Upper lobe of right lung (tissue), 1 donor: ENCODE measurements around the gene METTL25B. TPM values are rescaled to one million over a fixed set of nuclear protein-coding genes. Genes with fewer than 3 reads are reported as not detected.

Experiments
- ATAC-seq: fragments of 200-7000 bp; cut with Tn5 transposase; one replicate; pipeline ENCODE4 v1.9.1; 2020; ENCODE audit warnings: mild to moderate bottlenecking, moderate library complexity
- DNase-seq: peaks from one replicate; pipeline ENCODE4 v3.0.0-alpha.2; 2020
- H3K27ac ChIP-seq: fragments of 200-600 bp; one replicate; pipeline ENCODE4 v1.8.0; 2022
- H3K27me3 ChIP-seq: fragments of 200-600 bp; one replicate; pipeline ENCODE4 v1.8.0; 2022; ENCODE audit warnings: mild to moderate bottlenecking
- H3K36me3 ChIP-seq: fragments of 200-600 bp; one replicate; pipeline ENCODE4 v1.8.0; 2022
- H3K4me1 ChIP-seq: fragments of 200-600 bp; one replicate; pipeline ENCODE4 v1.8.0; 2022
- H3K4me3 ChIP-seq: fragments of 200-600 bp; one replicate; pipeline ENCODE4 v1.8.0; 2022; ENCODE audit warnings: mild to moderate bottlenecking
- H3K9me3 ChIP-seq: fragments of 200-600 bp; one replicate; pipeline ENCODE4 v1.8.0; 2022
- intact Hi-C: fragments of 100-400 bp; cut with DNase I; formaldehyde crosslinking; loops from one replicate; pipeline ENCODE4 v1.11.0; 2022
- total RNA-seq: library from RNA; stranded (reverse); fragmentation: NEBNext Ultra II Directional; extraction: Animal tissue kit (Norgen Biotek cat#: 25700); gene quantifications from one replicate; pipeline ENCODE4 v1.2.1, GENCODE V29; 2021
- TF ChIP-seq, protein P1 (sequence below): fragments of 200-600 bp; IDR thresholded peaks from one replicate; pipeline ENCODE4 v1.8.0; 2022; ENCODE audit warnings: antibody characterized with exemption
- donor health status: DM: no; HTN: yes; CAD: no; lungs with severe emphysema.

Gene METTL25B
- total RNA-seq, 1 donor from 2014 or later = 42.4 TPM

DNA sequence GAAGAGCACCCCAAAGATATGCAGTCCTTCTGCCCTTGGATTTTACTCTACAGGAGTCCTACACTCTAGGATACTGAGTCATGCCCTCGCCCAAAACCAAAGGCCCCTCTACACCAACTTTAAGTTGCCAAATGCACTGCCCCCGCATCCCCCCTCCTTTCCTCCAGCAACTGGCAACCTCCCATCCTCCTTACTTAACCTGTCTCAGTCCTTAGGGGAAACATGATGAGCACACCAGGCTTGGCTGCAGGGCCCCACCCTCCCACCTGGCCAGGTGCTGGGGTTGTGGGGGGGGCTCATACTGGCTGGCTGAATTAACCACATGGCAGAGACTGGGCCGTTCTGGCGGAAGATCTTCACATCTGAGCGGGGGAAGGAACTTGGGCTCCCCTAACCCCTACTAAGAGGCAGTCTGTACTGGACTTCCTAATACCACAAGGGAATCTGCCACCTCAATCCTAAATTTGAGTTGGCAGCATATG is 22.0 kb downstream of the METTL25B start:
- H3K4me3 ChIP-seq = peak overlapping the region; percentile 96
- ATAC-seq (peak; percentile 4), DNase-seq (peak; percentile 77)
- H3K9me3 ChIP-seq = no peaks in the 10 kb centered on the region
- H3K36me3 ChIP-seq = no peaks in the 10 kb centered on the region
- intact Hi-C loops = no loop called here
- peak overlapping the region; percentile 98 for H3K27ac ChIP-seq
- no peaks in the 10 kb centered on the region for H3K27me3 ChIP-seq
- TF ChIP-seq, protein P1, sequence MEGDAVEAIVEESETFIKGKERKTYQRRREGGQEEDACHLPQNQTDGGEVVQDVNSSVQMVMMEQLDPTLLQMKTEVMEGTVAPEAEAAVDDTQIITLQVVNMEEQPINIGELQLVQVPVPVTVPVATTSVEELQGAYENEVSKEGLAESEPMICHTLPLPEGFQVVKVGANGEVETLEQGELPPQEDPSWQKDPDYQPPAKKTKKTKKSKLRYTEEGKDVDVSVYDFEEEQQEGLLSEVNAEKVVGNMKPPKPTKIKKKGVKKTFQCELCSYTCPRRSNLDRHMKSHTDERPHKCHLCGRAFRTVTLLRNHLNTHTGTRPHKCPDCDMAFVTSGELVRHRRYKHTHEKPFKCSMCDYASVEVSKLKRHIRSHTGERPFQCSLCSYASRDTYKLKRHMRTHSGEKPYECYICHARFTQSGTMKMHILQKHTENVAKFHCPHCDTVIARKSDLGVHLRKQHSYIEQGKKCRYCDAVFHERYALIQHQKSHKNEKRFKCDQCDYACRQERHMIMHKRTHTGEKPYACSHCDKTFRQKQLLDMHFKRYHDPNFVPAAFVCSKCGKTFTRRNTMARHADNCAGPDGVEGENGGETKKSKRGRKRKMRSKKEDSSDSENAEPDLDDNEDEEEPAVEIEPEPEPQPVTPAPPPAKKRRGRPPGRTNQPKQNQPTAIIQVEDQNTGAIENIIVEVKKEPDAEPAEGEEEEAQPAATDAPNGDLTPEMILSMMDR = no peak
- H3K4me1 ChIP-seq = peaks cover 52% of the 10 kb centered on the region

DNA sequence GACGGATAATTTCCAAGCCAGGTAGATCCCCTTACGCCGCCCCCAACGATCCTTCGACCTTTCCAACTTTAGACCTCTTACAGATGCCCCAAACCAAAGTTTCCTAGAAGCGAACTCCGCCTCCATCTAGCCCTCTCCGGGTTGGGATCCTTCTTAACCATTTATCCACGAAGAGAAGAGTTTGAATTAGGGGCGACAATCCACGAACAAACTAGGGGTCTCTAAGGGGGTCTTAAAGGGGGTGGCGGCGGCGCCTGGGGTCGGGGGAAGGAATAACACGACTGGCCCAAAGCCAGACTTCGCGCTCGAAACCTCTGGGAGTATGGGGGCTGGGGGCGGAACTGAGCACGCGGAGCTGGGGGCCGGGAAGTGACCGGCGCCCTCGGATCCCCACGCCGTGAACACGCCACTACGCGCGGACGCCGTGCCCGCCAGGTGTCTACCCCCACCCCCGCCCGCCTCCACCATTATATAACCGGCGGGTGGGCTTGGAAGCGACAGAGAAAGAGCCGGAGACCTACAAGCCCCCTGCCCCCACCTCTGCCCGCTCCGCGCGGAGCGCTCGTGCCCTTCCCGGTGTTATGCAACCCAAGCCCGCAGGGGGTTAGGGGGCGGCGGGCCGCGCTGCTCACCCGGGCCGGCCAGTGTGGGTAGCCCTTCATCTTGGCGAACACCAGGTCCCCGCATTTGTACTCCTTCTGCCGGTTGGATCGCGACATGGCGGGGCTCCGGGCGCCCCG is 22.6 kb downstream of the METTL25B start:
- ATAC-seq = peak; percentile 13
- Histone ChIP-seq H3K4me3 (peak overlapping the region; percentile 96), H3K9me3 (no peaks in the 10 kb centered on the region), H3K27me3 (no peaks in the 10 kb centered on the region), H3K4me1 (peaks cover 46% of the 10 kb centered on the region), H3K27ac (peak overlapping the region; percentile 98), H3K36me3 (no peaks in the 10 kb centered on the region)
- DNase-seq = peak; percentile 88
- intact Hi-C loops = no loop called here
- TF ChIP-seq, protein P1 = peak; percentile 13

DNA sequence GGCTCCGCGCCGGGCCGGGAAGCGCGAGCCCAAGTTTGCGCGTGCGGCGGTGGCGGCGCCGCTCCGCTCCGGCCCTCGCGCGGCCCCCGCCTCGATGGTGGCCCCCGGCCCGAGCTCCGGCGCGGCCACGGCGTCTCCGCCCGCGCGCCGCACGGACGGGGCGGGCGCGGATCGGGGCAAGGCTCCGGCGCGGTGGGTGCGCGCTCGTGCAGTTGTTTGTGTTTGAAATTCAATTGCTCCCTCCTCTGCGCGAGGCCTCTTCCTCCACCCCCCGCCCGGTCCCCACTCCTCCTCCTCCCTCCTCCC is 23.1 kb downstream of the METTL25B start, which contains the start of gene HDGF:
HDGF (minus strand) TSS at position 225 of the 306 bp plus-strand sequence. CDS start 246 bp downstream, outside the sequence.
- intact Hi-C loops = no loop called here
- Histone ChIP-seq H3K4me1 (peaks cover 41% of the 10 kb centered on the region), H3K9me3 (no peaks in the 10 kb centered on the region), H3K27me3 (no peaks in the 10 kb centered on the region), H3K27ac (peak within 1 kb of the TSS; percentile 98), H3K36me3 (no peaks in the 10 kb centered on the region), H3K4me3 (peak within 1 kb of the TSS; percentile 96)
- DNase-seq (no peak), ATAC-seq (no peak)
- TF ChIP-seq, protein P1 = no peak

DNA sequence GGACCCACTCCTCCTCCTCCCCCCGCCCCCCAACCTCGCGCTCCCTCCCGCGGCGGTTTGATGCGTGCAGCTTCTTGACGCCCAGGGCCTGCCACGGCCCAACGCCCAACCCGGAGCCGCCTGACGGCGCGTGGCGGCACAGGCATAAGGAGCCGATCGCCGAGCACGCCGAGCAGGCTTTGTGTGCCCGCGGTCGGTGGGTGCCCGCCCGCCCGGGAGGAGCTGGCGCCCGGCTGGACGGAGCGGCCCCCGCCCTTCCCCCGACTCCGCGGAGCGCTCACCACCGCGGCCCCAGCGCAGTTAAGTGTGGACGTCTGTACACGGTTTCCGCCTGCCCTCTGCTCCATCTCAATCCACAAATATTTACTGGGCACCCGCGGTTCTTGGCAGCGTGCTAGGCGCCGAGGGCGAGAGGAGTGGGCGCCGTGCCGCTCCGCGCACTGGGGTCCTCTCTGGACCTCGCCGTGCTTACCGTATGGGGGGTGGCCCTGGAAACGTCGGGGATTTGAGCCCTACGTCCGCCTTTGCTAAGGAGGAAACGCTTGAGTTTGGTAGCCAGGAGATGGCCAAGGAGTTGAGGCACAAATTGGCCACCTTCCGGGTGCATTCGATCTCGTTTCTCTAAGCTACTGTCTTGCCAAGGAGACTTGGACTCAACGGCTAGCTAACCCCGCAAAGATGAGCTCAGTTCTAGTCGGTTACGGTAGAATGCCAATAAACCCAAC is 23.6 kb downstream of the METTL25B start:
- Histone ChIP-seq H3K27me3 (no peaks in the 10 kb centered on the region), H3K9me3 (no peaks in the 10 kb centered on the region), H3K4me3 (peak overlapping the region; percentile 96), H3K27ac (peak overlapping the region; percentile 98), H3K4me1 (peaks cover 41% of the 10 kb centered on the region), H3K36me3 (no peaks in the 10 kb centered on the region)
- DNase-seq = peak; percentile 99
- ATAC-seq = peak; percentile 91
- TF ChIP-seq, protein P1 = no peak
- intact Hi-C loops = no loop called here

DNA sequence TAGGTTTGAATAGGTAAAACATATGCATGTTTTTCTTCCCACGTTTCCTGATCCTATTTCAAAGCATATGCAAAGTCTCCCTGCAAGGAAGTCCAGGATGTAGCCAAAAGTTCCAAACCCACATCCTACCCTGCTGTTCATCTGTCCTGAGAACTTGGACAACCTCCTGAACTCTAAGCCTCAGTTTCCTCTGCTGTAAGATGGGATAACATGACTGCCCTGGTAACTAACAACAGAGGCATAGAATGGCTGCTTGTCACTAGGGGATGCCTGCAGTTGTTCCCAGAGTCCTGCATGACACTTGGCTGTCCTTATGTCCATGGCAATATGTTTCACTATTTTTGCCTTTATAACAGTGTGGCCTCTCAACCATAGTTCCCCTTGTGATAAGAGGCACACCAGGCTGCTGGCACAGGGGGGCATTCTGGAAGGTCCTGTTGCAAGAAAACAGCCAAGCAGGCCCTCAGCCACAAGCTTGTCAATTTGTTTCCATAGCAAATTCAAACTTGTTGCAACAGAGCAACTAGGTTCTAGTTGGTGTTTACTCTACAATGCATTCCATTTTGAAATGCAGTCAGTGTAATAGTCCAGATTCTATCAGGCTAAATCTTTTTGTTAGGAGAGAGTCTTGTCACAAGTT is 24.7 kb downstream of the METTL25B start:
- no peaks in the 10 kb centered on the region for H3K36me3 ChIP-seq
- H3K27me3 ChIP-seq = no peaks in the 10 kb centered on the region
- TF ChIP-seq, protein P1 = no peak
- H3K9me3 ChIP-seq = no peaks in the 10 kb centered on the region
- DNase-seq (no peak), ATAC-seq (no peak)
- intact Hi-C loops = no loop called here
- peak overlapping the region; percentile 96 for H3K4me3 ChIP-seq
- peak overlapping the region; percentile 98 for H3K27ac ChIP-seq
- peaks cover 33% of the 10 kb centered on the region for H3K4me1 ChIP-seq
